DMS53 treated with DMSO at 0.1 percent for 48 hours (cell line): ENCODE data around the gene CYP21A2.
"Not testable (repeated sequence)": the region's sequence is repeated elsewhere in the genome, so short reads cannot be mapped to it uniquely, and the experiment has no call there.

Experiments
- DNase-seq: peaks from one replicate; lab custom pipeline; 2025; ENCODE audit not compliant: unreplicated experiment; lab: John Stamatoyannopoulos, UW

The CYP21A2 gene

GRCh38 chr6:32037598-32038524 lies at the start of gene CYP21A2:
Gene CYP21A2 (plus strand): TSS chr6:32038415. CDS start chr6:32038423, 8 bp downstream.
- not testable (repeated sequence) for DNase-seq

DNA sequence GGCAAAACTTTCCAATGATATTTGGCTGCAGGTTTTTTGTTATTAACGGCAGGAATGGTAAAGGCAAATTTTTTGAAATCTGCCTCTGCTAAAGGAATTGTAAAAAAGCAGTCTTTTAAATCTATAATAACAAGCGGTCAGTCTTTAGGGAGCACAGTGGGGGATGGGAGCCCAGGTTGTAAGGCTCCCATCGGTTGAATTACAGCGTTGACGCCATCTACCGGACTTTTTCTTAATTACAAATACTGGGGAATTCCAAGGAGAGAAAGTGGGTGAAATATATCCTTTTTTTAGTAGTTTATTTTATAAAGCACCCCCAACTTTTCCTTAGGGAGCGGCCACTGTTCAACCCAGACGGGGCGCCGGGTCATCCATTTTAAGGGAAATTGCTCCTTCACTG lies 48.9 kb upstream of the CYP21A2 start:
- not testable (repeated sequence) for DNase-seq

DNA sequence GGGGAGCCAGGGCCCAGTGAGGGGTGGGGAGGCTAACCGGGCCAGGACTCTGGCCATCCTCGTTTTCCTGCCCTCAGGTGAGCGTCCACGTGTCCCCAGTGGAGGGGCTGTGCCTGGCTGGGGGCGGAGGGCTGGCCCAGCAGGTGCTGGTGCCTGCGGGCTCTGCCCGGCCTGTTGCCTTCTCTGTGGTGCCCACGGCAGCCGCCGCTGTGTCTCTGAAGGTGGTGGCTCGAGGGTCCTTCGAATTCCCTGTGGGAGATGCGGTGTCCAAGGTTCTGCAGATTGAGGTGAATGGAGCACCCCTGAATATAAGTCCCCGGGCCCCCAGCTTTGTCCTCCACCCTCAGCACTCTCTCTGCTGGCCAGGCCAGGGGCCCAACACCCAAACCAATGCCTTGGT lies 43.8 kb upstream of the CYP21A2 start:
- not testable (repeated sequence) for DNase-seq

DNA sequence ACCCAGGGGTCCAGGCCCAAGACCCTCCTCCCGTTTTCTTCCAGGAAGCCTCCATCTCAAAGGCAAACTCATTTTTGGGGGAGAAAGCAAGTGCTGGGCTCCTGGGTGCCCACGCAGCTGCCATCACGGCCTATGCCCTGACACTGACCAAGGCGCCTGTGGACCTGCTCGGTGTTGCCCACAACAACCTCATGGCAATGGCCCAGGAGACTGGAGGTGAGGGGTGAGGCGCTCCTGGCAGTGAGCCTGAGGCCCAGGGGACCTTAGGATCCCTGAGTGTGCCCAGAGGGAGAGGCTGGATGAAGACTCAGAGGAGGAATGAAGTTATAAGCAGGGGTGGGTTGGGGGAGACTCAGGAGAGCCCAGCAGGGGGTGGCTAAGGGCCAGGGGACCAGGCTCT lies 41.8 kb upstream of the CYP21A2 start:
- not testable (repeated sequence) for DNase-seq

DNA sequence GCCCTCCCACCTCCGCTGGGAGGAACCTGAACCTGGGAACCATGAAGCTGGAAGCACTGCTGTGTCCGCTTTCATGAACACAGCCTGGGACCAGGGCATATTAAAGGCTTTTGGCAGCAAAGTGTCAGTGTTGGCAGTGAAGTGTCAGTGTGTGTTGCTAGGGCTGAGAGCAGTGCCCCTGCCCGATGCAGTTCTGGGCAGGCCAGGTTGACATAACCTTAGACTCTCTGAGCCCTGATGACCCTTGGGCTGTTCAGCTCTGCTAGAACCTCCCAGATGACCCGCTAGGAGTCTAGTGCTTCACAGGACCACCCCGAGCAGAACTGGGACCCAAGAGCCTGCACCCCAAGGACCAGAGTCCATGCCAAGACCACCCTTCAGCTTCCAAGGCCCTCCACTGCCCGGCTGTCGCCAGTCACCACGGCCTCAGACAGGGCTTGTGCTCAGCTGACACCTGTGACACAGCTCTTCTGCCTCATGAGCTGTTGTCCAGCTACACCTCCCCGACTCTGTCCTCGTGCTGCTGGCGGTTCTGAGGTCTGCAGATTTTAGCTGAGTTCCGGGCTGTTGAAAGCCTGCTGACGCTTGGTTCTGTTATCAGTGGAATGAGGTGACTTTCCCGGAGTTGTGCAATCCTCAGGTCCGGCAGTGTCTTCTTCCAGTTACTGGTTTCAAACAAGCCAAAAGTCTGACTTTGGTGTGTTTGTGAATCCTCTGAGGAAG lies 35.5 kb upstream of the CYP21A2 start:
- not testable (repeated sequence) for DNase-seq

- not testable (repeated sequence) for DNase-seq
These were observed 34.9 kb upstream of the CYP21A2 start for GRCh38 chr6:32003301-32003700.

DNA sequence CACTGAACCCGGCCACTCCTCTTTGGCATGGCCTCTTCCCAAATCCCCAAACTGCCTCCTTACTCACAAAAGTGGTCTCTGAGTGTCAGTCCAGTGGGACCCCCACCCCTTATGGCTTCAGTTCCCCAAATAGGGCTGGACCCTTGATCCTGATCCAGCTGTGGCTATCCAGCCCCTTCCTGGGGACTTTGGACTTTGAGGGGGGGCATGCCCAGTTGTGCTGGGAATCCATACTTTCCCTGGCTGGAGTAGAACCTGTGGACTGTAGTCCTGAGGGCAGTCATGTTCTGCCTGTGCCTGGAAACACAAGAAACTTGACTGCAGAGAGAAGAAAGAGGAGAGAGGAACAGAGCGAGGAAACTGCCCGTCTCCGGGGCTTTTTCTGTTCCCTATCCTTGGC lies 33.8 kb upstream of the CYP21A2 start:
- not testable (repeated sequence) for DNase-seq

- DNase-seq: not testable (repeated sequence)
These were observed 33.2 kb upstream of the CYP21A2 start for GRCh38 chr6:32004864-32005537.

GRCh38 chr6:32005538-32005880 lies 32.7 kb upstream of the CYP21A2 start:
- DNase-seq: not testable (repeated sequence)

DNA sequence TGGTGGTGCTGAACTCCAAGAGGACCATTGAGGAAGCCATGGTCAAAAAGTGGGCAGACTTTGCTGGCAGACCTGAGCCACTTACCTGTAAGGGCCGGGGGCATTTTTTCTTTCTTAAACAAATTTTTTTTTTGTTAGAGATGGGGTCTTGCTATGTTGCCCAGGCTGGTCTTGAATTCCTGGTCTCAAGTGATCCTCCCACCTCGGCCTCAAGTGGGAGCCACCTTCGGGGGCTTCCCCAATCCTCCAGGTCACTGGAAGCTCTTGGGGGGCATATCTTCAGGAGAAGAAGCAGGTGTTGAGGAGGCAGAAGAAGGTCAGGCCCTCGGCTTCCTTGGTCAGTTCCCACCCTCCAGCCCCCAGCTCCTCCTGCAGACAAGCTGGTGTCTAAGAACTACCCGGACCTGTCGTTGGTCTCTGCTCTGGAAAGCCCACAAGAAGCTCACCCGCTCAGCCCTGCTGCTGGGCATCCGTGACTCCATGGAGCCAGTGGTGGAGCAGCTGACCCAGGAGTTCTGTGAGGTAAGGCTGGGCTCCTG lies 32.2 kb upstream of the CYP21A2 start:
- not testable (repeated sequence) for DNase-seq

- not testable (repeated sequence) for DNase-seq
These were observed 31.1 kb upstream of the CYP21A2 start for GRCh38 chr6:32007086-32007485.

- not testable (repeated sequence) for DNase-seq
These were observed 30.2 kb upstream of the CYP21A2 start for GRCh38 chr6:32008037-32008436.

DNA sequence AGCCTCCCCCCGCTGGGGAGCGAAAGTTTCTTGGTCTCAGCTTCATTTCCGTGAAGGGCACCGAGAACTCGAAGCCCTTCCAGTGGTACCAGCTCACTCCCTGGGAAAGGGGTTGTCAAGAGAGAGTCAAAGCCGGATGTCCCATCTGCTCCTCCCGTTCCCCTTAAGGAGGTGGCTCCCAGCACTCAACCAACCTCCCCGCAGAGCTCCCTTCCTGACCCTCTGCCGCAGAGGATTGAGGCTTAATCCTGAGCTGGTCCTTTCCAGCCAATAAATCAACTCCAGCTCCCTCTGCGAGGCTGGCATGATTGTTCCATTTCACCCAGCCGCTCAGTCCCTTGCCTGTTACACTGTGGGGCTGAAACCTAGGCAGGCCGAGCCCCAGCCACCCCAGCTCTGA lies 29.6 kb upstream of the CYP21A2 start:
- DNase-seq: not testable (repeated sequence)

- not testable (repeated sequence) for DNase-seq
These were observed 28.7 kb upstream of the CYP21A2 start for GRCh38 chr6:32009537-32009936.

DNA sequence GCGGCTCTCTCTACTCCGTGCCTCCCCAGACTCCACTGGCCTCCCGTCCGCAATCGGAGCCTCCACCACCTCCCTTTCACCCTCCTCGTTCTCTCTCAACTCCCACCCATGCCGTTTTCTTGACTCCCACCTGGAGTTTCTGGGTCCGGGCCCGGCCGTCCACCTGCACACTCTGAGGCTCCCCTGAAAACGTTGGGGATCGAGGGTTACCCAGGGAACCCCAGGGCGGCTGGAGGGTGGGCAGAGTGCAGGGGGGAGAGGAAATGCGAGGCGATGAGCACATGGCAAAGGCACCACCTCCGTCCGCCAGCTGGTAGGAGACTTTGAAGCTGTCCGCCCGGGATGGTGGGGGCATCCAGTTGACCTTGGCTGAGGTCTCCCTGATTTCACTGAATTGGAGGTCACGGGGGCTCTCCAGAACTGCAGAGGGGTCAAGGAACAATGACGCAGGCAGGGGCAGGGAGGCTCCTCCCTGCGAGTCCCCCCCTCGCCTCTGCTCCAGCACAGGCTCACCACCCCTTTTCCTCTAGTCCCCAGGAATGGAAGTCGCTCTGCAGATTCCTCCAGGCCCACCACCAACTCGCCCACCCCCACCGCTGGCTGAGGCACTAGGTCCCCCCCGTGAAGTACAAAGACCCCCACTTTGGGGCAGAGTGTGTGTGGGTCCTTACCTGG lies 27.2 kb upstream of the CYP21A2 start:
- DNase-seq: not testable (repeated sequence)

- not testable (repeated sequence) for DNase-seq
These were observed 25.1 kb upstream of the CYP21A2 start for GRCh38 chr6:32012941-32013617.

DNA sequence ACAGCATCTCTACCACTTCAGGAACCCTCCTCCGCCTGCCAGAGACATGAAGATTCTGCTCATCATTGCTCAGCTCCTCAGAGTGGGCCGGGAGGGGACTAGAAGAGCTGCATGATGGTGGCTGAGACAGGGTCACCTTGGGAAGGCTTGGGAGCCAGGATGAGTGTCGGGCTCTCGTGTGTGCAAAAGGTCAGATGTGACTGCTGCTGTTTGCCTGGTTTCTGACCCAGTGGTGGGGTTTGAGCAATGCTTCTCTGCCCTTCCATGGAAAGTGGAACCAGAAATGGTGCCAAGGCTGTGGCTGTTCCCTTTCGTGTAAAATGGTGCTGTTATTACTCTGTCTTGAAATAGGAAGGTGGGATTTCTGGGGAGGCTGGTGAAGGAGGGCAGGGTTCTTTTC lies 24.5 kb upstream of the CYP21A2 start:
- not testable (repeated sequence) for DNase-seq

DNA sequence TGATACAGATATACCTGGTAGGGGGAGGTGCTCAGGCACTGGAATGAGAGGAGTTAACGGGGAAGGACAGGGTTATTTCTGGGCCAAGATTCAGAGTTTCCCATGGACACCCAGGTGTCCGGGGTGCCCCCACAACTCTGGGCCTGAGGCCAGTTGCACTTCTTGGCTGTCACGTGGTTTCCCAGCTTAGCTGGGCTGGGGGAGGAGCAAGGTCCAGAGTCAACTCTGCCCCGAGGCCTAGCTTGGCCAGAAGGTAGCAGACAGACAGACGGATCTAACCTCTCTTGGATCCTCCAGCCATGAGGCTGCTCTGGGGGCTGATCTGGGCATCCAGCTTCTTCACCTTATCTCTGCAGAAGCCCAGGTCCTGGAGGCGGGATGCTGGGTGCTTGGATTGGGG lies 23.7 kb upstream of the CYP21A2 start, which contains the start of gene C4B:
Gene C4B (plus strand): TSS at position 249 of the 400 bp plus-strand sequence. CDS start 51 bp downstream, at position 300.
- DNase-seq: not testable (repeated sequence)

GRCh38 chr6:32022100-32022499 lies 16.1 kb upstream of the CYP21A2 start:
- DNase-seq: not testable (repeated sequence)

- DNase-seq: not testable (repeated sequence)
These were observed 9.6 kb upstream of the CYP21A2 start for GRCh38 chr6:32028631-32029030.
